GM12864 (cell line): ENCODE results near the gene IRF5.

Source experiments
- DNase-seq: peaks from one replicate; pipeline ENCODE4 v3.0.0-alpha.2; 2011; ENCODE audit warnings: low read depth
- H3K4me3 ChIP-seq: 2 replicates; pipeline ENCODE4 v1.5.1; 2011; ENCODE audit warnings: mild to moderate bottlenecking, low read depth, low read length, control low read depth
- TF ChIP-seq, protein P1 (sequence below): IDR thresholded peaks from 2 replicates; pipeline ENCODE4 v1.5.1; 2011; ENCODE audit warnings: low read depth, mild to moderate bottlenecking, moderate library complexity, low read length, control low read depth, inconsistent platforms; ENCODE audit errors: missing control alignments

IRF5 gene

GRCh38 chr7:128937271-128937646 lies 468 bp upstream of the IRF5 start:
- TF ChIP-seq, protein P1, sequence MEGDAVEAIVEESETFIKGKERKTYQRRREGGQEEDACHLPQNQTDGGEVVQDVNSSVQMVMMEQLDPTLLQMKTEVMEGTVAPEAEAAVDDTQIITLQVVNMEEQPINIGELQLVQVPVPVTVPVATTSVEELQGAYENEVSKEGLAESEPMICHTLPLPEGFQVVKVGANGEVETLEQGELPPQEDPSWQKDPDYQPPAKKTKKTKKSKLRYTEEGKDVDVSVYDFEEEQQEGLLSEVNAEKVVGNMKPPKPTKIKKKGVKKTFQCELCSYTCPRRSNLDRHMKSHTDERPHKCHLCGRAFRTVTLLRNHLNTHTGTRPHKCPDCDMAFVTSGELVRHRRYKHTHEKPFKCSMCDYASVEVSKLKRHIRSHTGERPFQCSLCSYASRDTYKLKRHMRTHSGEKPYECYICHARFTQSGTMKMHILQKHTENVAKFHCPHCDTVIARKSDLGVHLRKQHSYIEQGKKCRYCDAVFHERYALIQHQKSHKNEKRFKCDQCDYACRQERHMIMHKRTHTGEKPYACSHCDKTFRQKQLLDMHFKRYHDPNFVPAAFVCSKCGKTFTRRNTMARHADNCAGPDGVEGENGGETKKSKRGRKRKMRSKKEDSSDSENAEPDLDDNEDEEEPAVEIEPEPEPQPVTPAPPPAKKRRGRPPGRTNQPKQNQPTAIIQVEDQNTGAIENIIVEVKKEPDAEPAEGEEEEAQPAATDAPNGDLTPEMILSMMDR = no peak
- peak overlapping the region; percentile 87 for H3K4me3 ChIP-seq
- no peak for DNase-seq

GRCh38 chr7:128938544-128939074 lies 882 bp downstream of the IRF5 start:
- TF ChIP-seq, protein P1 = no peak
- peak overlapping the region; percentile 87 for H3K4me3 ChIP-seq
- no peak for DNase-seq

- TF ChIP-seq, protein P1 = no peak
- H3K4me3 ChIP-seq = peak overlapping the region; percentile 87
- DNase-seq = no peak
These were observed 1.5 kb downstream of the IRF5 start for GRCh38 chr7:128939075-128939860.

DNA sequence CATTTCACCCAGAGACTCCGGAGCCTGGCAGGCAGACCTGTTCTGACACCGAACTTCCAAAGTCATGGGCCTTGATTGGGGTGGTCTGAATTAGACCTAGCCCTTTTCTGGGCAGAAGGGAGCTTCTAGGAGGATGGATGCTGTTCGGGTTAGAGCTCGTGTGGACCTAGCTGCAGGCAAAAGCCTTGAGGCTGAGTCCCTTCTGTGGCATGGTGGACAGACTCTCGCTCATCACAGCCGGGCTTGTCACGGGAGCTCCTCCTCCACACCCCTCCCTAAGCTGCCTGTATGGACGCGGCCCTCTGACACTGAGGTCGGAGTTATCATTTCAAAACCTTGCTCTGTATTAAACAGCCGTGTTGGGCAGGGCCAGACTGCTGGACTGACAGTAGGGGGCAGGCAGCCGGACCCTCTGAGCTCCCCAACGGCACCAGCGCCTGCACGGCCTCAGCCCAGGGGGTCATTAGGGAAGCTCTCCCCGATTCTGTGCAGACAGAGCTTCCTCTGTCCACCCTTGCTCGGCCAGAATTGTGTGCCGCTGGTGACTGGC lies 2.2 kb downstream of the IRF5 start:
- TF ChIP-seq, protein P1 = peak; percentile 27
- peak overlapping the region; percentile 87 for H3K4me3 ChIP-seq
- no peak for DNase-seq

- H3K4me3 ChIP-seq = peak overlapping the region; percentile 87
- TF ChIP-seq, protein P1 = no peak
- DNase-seq = peak; percentile 81
These were observed 3.0 kb downstream of the IRF5 start for GRCh38 chr7:128940494-128941322.

GRCh38 chr7:128941323-128941890 lies 3.7 kb downstream of the IRF5 start:
- TF ChIP-seq, protein P1 = no peak
- DNase-seq = no peak
- H3K4me3 ChIP-seq = peak overlapping the region; percentile 87
